K562 (cell line): ENCODE results near the gene IRF8. TPM values are rescaled to one million over a fixed set of nuclear protein-coding genes. Genes with fewer than 3 reads are reported as not detected.

Experiments used
- ATAC-seq: fragments of 200-7000 bp; cut with Tn5 transposase; 3 replicates; pipeline ENCODE4 v1.9.1; 2020; ENCODE audit warnings: moderate library complexity
- BruUV-seq: library from RNA; stranded (reverse); fragments of 400-500 nt; replicated peaks from 2 replicates; lab custom pipeline; 2021; lab: Mats Ljungman, UMichigan
- CTCF ChIA-PET: fragments of 300-600 bp; formaldehyde crosslinking; extraction: SDS; loops from one replicate; lab custom pipeline; 2021; ENCODE audit warnings: low intra/inter-chr PET ratio; lab: Yijun Ruan, JAX
- POLR2A ChIA-PET: fragments of 300-600, 350-650 bp; sonication (Branson Sonifier 250); formaldehyde crosslinking; extraction: SDS; loops from one replicate; lab custom pipeline; 2021; ENCODE audit warnings: antibody characterized with exemption, inconsistent platforms; lab: Yijun Ruan, JAX
- DNase-seq, 4 experiments: peaks; one replicate each; pipeline versions ENCODE4 v3.0.0 to v3.0.0-alpha.2; 2011 to 2018; ENCODE audit warnings: low spot score in 3 of 4, mixed read lengths in 3 of 4; ENCODE audit errors: extremely low read depth in 1 of 4
- FAIRE-seq: peaks from 2 replicates; lab custom pipeline; 2011; peaks lifted over from hg19 to GRCh38; lab: Jason Lieb, UNC
- H2AFZ ChIP-seq: 2 replicates; pipeline ENCODE4 v1.6.0; 2011; ENCODE audit warnings: low read depth, low read length, control low read depth, inconsistent platforms
- H3K27ac ChIP-seq: fragments of 200-600 bp; 3 replicates; pipeline ENCODE4 v1.8.0; 2011; ENCODE audit warnings: low read depth, mild to moderate bottlenecking, control low read depth, inconsistent platforms, low read length, moderate library complexity, mixed read lengths; ENCODE audit errors: extremely low read depth
- H3K27me3 ChIP-seq, 2 experiments: fragments of 300-600 bp in 1 of 2; 2 replicates in 1 of 2; 3 replicates in 1 of 2; pipeline versions ENCODE4 v1.6.0 to v1.8.0; 2011; ENCODE audit warnings: inconsistent platforms in 2 of 2, low read length in 2 of 2, mild to moderate bottlenecking in 1 of 2, mixed read lengths in 1 of 2, moderate library complexity in 1 of 2; ENCODE audit not compliant: control insufficient read depth in 2 of 2, insufficient read depth in 2 of 2
- H3K36me3 ChIP-seq: fragments of 300-600 bp; 3 replicates; pipeline ENCODE4 v1.8.0; 2011; ENCODE audit warnings: mild to moderate bottlenecking, low read length, inconsistent platforms; ENCODE audit not compliant: control insufficient read depth, insufficient read depth
- H3K4me1 ChIP-seq, 2 experiments: fragments of 200-600 bp in 1 of 2; replicated peaks in 1 of 2; 2 replicates in 1 of 2; 3 replicates in 1 of 2; pipeline versions ENCODE4 v1.5.1 to v1.8.0; 2011; ENCODE audit warnings: inconsistent platforms in 2 of 2, low read length in 2 of 2, mild to moderate bottlenecking in 1 of 2, mixed read lengths in 1 of 2, moderate library complexity in 1 of 2; ENCODE audit not compliant: control insufficient read depth in 2 of 2, insufficient read depth in 2 of 2
- H3K4me2 ChIP-seq: 2 replicates; pipeline ENCODE4 v1.6.1; 2011; ENCODE audit warnings: low read length, control low read depth, inconsistent platforms, mixed read lengths; ENCODE audit not compliant: insufficient read depth
- H3K4me3 ChIP-seq: fragments of 200-600 bp; sonication (generic), shearing (Covaris generic); 2 replicates; pipeline ENCODE4 v1.5.1; 2016; ENCODE audit warnings: control low read depth, inconsistent platforms
- H3K79me2 ChIP-seq: fragments of 200-600 bp; 3 replicates; pipeline ENCODE4 v1.8.0; 2011; ENCODE audit warnings: low read length, inconsistent platforms; ENCODE audit not compliant: control insufficient read depth, insufficient read depth
- H3K9ac ChIP-seq, 2 experiments: 2 replicates each; pipeline versions ENCODE4 v1.6.0 to v1.6.1; 2011; ENCODE audit warnings: low read depth in 2 of 2, low read length in 2 of 2, control low read depth in 1 of 2, inconsistent platforms in 1 of 2, mild to moderate bottlenecking in 1 of 2, mixed read lengths in 1 of 2; ENCODE audit not compliant: insufficient read depth in 1 of 2
- H3K9me1 ChIP-seq: one replicate; pipeline ENCODE4 v1.6.0; 2011; ENCODE audit warnings: inconsistent platforms, mild to moderate bottlenecking, low read length, moderate library complexity; ENCODE audit not compliant: control insufficient read depth, insufficient read depth
- H3K9me3 ChIP-seq: replicated peaks from 2 replicates; pipeline ENCODE4 v1.5.1; 2011; ENCODE audit warnings: low read depth, low read length, inconsistent platforms; ENCODE audit not compliant: control insufficient read depth, insufficient read depth
- H4K20me1 ChIP-seq: replicated peaks from 2 replicates; pipeline ENCODE4 v1.6.1; 2011; ENCODE audit warnings: low read length, inconsistent platforms, mixed read lengths; ENCODE audit not compliant: control insufficient read depth, insufficient read depth
- CREBBP ChIP-seq: IDR thresholded peaks from one replicate; pipeline ENCODE4 v1.6.1; 2012; ENCODE audit warnings: low read depth, mild to moderate bottlenecking, control low read depth, inconsistent platforms, low read length
- GTF2E2 ChIP-seq: fragments of 200-800 bp; sonication (Bioruptor generic); IDR thresholded peaks from 2 replicates; pipeline ENCODE4 v1.6.1; 2016; ENCODE audit warnings: missing genetic modification characterization, missing compliant biosample characterization
- NCOA2 ChIP-seq, 2 experiments: fragments of 450-650 bp; IDR thresholded peaks; 2 replicates each; pipeline ENCODE4 v1.6.1; 2018; ENCODE audit warnings: mild to moderate bottlenecking in 2 of 2, moderate library complexity in 1 of 2; ENCODE audit not compliant: partially characterized antibody in 2 of 2
- PHB ChIP-seq: fragments of 250-450 bp; sonication (Bioruptor Pico); IDR thresholded peaks from 2 replicates; pipeline ENCODE4 v1.5.0; 2021
- RBM25 ChIP-seq: fragments of 200-400 bp; formaldehyde crosslinking; IDR thresholded peaks from 2 replicates; pipeline ENCODE4 v1.6.1; 2018; ENCODE audit warnings: low read length, low read depth, moderate library complexity; ENCODE audit not compliant: severe bottlenecking
- THRAP3 ChIP-seq: fragments of 450-650 bp; IDR thresholded peaks from 2 replicates; pipeline ENCODE4 v1.6.1; 2016; ENCODE audit warnings: mild to moderate bottlenecking, inconsistent platforms, borderline replicate concordance
- ZSCAN29 ChIP-seq: fragments of 450-650 bp; IDR thresholded peaks from 2 replicates; pipeline ENCODE4 v1.6.1; 2017
- WGBS: fragments of 100-300 bp; shearing (Covaris generic); methylation state at CpG from one replicate; pipeline ENCODE4 v1.1.6; 2016; ENCODE audit warnings: low coverage, mixed read lengths; ENCODE audit not compliant: insufficient coverage; ENCODE audit errors: missing lambda C conversion rate; 5-methylcytosine and 5-hydroxymethylcytosine counted together
- in situ Hi-C: fragments of 300-500 bp; cut with MboI; formaldehyde crosslinking; loops from 4 replicates; pipeline ENCODE4 v1.15.0; 2018; ENCODE audit warnings: inconsistent platforms, mixed read lengths
- intact Hi-C: fragments of 100-400 bp; cut with micrococcal nuclease; formaldehyde crosslinking; loops from 2 replicates; pipeline ENCODE4 v1.14.2; 2022
- polyA plus RNA-seq, 8 experiments: library from polyadenylated mRNA; depleted of rRNA in 4 of 8; stranded (reverse) in 5 of 8; unstranded in 3 of 8; fragments of >200 nt; fragmentation: Nextera tagmentation in 2 of 8; fragmentation: Illumina TruSeq in 1 of 8; extraction: Ambion mirVana in 2 of 8; extraction: Trizol in 1 of 8; gene quantifications; 2 replicates each; pipeline versions ENCODE4 v1.2.1 to v1.2.3, GENCODE V29; 2011 to 2014; ENCODE audit warnings: inconsistent platforms in 1 of 8, missing spikeins in 1 of 8
- total RNA-seq, 7 experiments: library from RNA; depleted of rRNA in 6 of 7; stranded (reverse); fragments of >200 nt in 6 of 7; fragmentation: Illumina TruSeq in 2 of 7; extraction: Trizol in 2 of 7; gene quantifications; 2 replicates each; pipeline versions ENCODE4 v1.2.1 to v1.2.3, GENCODE V29; 2011 to 2021; ENCODE audit warnings: low replicate concordance in 1 of 7
- TF ChIP-seq, protein P1 (sequence below), 2 experiments: IDR thresholded peaks in 1 of 2; conservative IDR thresholded peaks in 1 of 2; 2 replicates each; pipeline ENCODE4 v1.6.1; 2016; ENCODE audit warnings: low read depth in 2 of 2, mild to moderate bottlenecking in 1 of 2, missing compliant biosample characterization in 1 of 2, missing genetic modification characterization in 1 of 2, moderate library complexity in 1 of 2
- TF ChIP-seq, protein P2 (sequence below): fragments of 450-650 bp; formaldehyde crosslinking; conservative IDR thresholded peaks from 2 replicates; pipeline ENCODE4 v1.4.0; 2022; ENCODE audit warnings: mild to moderate bottlenecking, missing genetic modification characterization
- TF ChIP-seq, protein P3 (sequence below), 2 experiments: fragments of 450-650 bp in 1 of 2; sonication (generic) in 1 of 2; formaldehyde crosslinking; conservative IDR thresholded peaks; 2 replicates each; pipeline versions ENCODE4 v1.4.0 to v1.8.1; 2020 to 2022; ENCODE audit warnings: mild to moderate bottlenecking in 1 of 2, missing genetic modification reagents in 1 of 2
- TF ChIP-seq, protein P4 (sequence below): fragments of 450-650 bp; IDR thresholded peaks from 2 replicates; pipeline ENCODE4 v1.7.1; 2018; ENCODE audit warnings: mild to moderate bottlenecking, low read depth; ENCODE audit not compliant: partially characterized antibody

IRF8 gene
- total and polyA plus RNA-seq, 9 of the 15 experiments (the other 6 are each of a cell fraction or from before 2014, with no cell fraction given): 0.01 to 0.98 TPM; not detected in 7

DNA sequence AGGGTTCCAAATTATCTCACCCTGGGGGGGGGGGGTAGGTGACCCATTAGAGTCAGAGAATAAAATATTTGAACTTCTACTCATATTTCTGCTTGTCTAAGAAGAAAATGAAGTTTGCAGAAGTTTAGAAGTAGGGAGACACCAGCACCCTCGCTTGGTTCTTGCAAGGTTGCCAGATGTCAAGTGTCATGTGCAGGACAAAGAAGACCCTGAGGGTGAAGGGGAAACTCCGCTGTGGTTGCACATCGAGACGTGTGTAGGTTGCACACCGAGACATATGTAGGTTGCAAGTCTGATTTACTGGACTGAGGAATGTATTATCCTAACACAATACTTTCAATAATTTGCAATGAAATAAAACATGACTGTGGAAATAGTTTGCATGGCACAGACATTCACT is 42.4 kb upstream of the IRF8 start:
- BruUV-seq: no TSS peak

More for the DNA sequence above, 42.4 kb upstream of the IRF8 start:
- no peak overlapping the region for H3K4me2 ChIP-seq
- H3K27ac ChIP-seq: no peak overlapping the region
- FAIRE-seq: no peak
- no peaks in the 10 kb centered on the region for H3K9me3 ChIP-seq
- no peak overlapping the region for H3K4me3 ChIP-seq
- 0 out of 2 replicates have a peak, but pooled peaks cover 3% of the 10 kb centered on the region for H4K20me1 ChIP-seq
- ChIA-PET CTCF (no interaction called here), POLR2A (interaction anchor here (1.1 kb wide), 1 partner anchor 19 kb away, joined by 3 read pairs; no protein-coding TSS in a partner anchor)
- DNase-seq: no peak
- no peaks in the 10 kb centered on the region for H3K79me2 ChIP-seq
- H3K4me1 ChIP-seq: no peaks in the 10 kb centered on the region; a peak in 1 of 5 replicates
- no peaks in the 10 kb centered on the region for H3K9me1 ChIP-seq
- no peaks in the 10 kb centered on the region for H3K36me3 ChIP-seq
- 1% methylated on average over 5 of the region's 5 CpGs for WGBS
- TF ChIP-seq, protein P1, sequence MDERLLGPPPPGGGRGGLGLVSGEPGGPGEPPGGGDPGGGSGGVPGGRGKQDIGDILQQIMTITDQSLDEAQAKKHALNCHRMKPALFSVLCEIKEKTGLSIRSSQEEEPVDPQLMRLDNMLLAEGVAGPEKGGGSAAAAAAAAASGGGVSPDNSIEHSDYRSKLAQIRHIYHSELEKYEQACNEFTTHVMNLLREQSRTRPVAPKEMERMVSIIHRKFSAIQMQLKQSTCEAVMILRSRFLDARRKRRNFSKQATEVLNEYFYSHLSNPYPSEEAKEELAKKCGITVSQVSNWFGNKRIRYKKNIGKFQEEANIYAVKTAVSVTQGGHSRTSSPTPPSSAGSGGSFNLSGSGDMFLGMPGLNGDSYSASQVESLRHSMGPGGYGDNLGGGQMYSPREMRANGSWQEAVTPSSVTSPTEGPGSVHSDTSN (CRISPR knock-in tag; IDR thresholded peaks at IDR 0.05; ENCODE audit: low read depth): no peak
- TF ChIP-seq, protein P1 (tag; conservative IDR thresholded peaks at IDR 0.05; ENCODE audit: low read depth): no peak
- TF ChIP-seq GTF2E2 (tag): no peak
- TF ChIP-seq, protein P2, sequence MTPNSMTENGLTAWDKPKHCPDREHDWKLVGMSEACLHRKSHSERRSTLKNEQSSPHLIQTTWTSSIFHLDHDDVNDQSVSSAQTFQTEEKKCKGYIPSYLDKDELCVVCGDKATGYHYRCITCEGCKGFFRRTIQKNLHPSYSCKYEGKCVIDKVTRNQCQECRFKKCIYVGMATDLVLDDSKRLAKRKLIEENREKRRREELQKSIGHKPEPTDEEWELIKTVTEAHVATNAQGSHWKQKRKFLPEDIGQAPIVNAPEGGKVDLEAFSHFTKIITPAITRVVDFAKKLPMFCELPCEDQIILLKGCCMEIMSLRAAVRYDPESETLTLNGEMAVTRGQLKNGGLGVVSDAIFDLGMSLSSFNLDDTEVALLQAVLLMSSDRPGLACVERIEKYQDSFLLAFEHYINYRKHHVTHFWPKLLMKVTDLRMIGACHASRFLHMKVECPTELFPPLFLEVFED (CRISPR knock-in tag): no peak
- TF ChIP-seq, protein P3, sequence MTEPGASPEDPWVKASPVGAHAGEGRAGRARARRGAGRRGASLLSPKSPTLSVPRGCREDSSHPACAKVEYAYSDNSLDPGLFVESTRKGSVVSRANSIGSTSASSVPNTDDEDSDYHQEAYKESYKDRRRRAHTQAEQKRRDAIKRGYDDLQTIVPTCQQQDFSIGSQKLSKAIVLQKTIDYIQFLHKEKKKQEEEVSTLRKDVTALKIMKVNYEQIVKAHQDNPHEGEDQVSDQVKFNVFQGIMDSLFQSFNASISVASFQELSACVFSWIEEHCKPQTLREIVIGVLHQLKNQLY (CRISPR knock-in tag; conservative IDR thresholded peaks at IDR 0.05): no peak
- TF ChIP-seq THRAP3: no peak
- no peak for TF ChIP-seq CREBBP
- no peak for TF ChIP-seq RBM25
- TF ChIP-seq ZSCAN29: no peak
- TF ChIP-seq PHB (CRISPR knock-in tag): no peak
- TF ChIP-seq NCOA2 (IDR thresholded peaks at IDR 0.05; ENCODE audit: partially characterized antibody in 2 of 2): no peak
- TF ChIP-seq, protein P4, sequence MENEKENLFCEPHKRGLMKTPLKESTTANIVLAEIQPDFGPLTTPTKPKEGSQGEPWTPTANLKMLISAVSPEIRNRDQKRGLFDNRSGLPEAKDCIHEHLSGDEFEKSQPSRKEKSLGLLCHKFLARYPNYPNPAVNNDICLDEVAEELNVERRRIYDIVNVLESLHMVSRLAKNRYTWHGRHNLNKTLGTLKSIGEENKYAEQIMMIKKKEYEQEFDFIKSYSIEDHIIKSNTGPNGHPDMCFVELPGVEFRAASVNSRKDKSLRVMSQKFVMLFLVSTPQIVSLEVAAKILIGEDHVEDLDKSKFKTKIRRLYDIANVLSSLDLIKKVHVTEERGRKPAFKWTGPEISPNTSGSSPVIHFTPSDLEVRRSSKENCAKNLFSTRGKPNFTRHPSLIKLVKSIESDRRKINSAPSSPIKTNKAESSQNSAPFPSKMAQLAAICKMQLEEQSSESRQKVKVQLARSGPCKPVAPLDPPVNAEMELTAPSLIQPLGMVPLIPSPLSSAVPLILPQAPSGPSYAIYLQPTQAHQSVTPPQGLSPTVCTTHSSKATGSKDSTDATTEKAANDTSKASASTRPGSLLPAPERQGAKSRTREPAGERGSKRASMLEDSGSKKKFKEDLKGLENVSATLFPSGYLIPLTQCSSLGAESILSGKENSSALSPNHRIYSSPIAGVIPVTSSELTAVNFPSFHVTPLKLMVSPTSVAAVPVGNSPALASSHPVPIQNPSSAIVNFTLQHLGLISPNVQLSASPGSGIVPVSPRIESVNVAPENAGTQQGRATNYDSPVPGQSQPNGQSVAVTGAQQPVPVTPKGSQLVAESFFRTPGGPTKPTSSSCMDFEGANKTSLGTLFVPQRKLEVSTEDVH: no peak
- H2AFZ ChIP-seq: no peak overlapping the region
- no peak overlapping the region for H3K9ac ChIP-seq
- intact Hi-C loops (no loop called here), in situ Hi-C loops (no loop called here)
- ATAC-seq: no peak
- H3K27me3 ChIP-seq: peaks cover 15 to 48% of the 10 kb centered on the region in 2 experiments; a peak in 4 of 5 replicates
